Smooth muscle cell (in vitro differentiated cells): ENCODE data around the gene SH2D1A. TPM values are rescaled to one million over a fixed set of nuclear protein-coding genes. Genes with fewer than 3 reads are reported as not detected.

Experiments
- DNase-seq: peaks from one replicate; lab custom pipeline; 2025; ENCODE audit not compliant: unreplicated experiment; lab: John Stamatoyannopoulos, UW
- H2AFZ ChIP-seq: fragments of 200-600 bp; sonication (generic); 2 replicates; pipeline ENCODE4 v1.6.0; 2016; ENCODE audit warnings: antibody characterized with exemption, low read depth, mild to moderate bottlenecking
- H3F3A ChIP-seq: fragments of 200-600 bp; sonication (generic); 2 replicates; pipeline ENCODE4 v1.6.0; 2017; ENCODE audit warnings: antibody characterized with exemption, low read depth
- H3K27ac ChIP-seq: fragments of 200-600 bp; sonication (generic); 2 replicates; pipeline ENCODE4 v1.5.1; 2016; ENCODE audit warnings: low read depth, mild to moderate bottlenecking
- H3K27me3 ChIP-seq: fragments of 200-600 bp; sonication (generic); 2 replicates; pipeline ENCODE4 v1.6.1; 2016; ENCODE audit warnings: low read depth, mild to moderate bottlenecking
- H3K36me3 ChIP-seq: fragments of 200-600 bp; sonication (generic); 2 replicates; pipeline ENCODE4 v1.5.1; 2016; ENCODE audit warnings: low read depth
- H3K4me1 ChIP-seq: fragments of 200-600 bp; sonication (generic); 2 replicates; pipeline ENCODE4 v1.5.1; 2016; ENCODE audit warnings: low read depth
- H3K4me2 ChIP-seq: fragments of 200-600 bp; sonication (generic); 2 replicates; pipeline ENCODE4 v1.6.0; 2016; ENCODE audit warnings: mild to moderate bottlenecking
- H3K4me3 ChIP-seq: fragments of 200-600 bp; sonication (generic); 2 replicates; pipeline ENCODE4 v1.5.1; 2016; ENCODE audit warnings: mild to moderate bottlenecking
- H3K79me2 ChIP-seq: fragments of 200-600 bp; sonication (generic); 2 replicates; pipeline ENCODE4 v1.6.0; 2016; ENCODE audit warnings: low read depth, mild to moderate bottlenecking
- H3K9ac ChIP-seq: fragments of 200-600 bp; sonication (generic); 2 replicates; pipeline ENCODE4 v1.6.0; 2016; ENCODE audit warnings: low read depth
- H3K9me3 ChIP-seq: fragments of 200-600 bp; sonication (generic); replicated peaks from 2 replicates; pipeline ENCODE4 v1.5.1; 2016; ENCODE audit warnings: low read depth
- H4K20me1 ChIP-seq: fragments of 200-600 bp; sonication (generic); 2 replicates; pipeline ENCODE4 v1.6.0; 2016; ENCODE audit warnings: low read depth
- CTCF ChIP-seq: fragments of 200-600 bp; sonication (generic); IDR thresholded peaks from 2 replicates; pipeline ENCODE4 v1.5.1; 2017; ENCODE audit warnings: borderline replicate concordance, mild to moderate bottlenecking, antibody characterized with exemption; ENCODE audit not compliant: insufficient read depth, poor library complexity, severe bottlenecking
- WGBS: methylation state at CpG from one replicate; pipeline ENCODE4 v1.1.7; 2016; ENCODE audit warnings: low lambda C conversion rate; 5-methylcytosine and 5-hydroxymethylcytosine counted together
- polyA plus RNA-seq: library from polyadenylated mRNA; unstranded; fragments of >200 nt; fragmentation: Nextera tagmentation; extraction: Ambion mirVana; gene quantifications from 2 replicates; pipeline ENCODE4 v1.2.1, GENCODE V29; 2016
- total RNA-seq: library from RNA; depleted of rRNA; stranded (reverse); fragments of >200 nt; gene quantifications from 2 replicates; pipeline ENCODE4 v1.2.3, GENCODE V29; 2014

SH2D1A gene
- total and polyA plus RNA-seq, 2 experiments from 2014 or later, result not detected

- no peaks in the 10 kb centered on the region for H3K36me3 ChIP-seq
- H3K4me3 ChIP-seq, result no peak overlapping the region
- no peak for TF ChIP-seq CTCF
- no peak for DNase-seq
- no peak overlapping the region for H3K27ac ChIP-seq
- H3K4me2 ChIP-seq, result no peak overlapping the region
- no peak overlapping the region for H2AFZ ChIP-seq
- H3F3A ChIP-seq, result no peaks in the 10 kb centered on the region
- H4K20me1 ChIP-seq, result no peaks in the 10 kb centered on the region
- no peaks in the 10 kb centered on the region for H3K27me3 ChIP-seq
- H3K9ac ChIP-seq, result no peak overlapping the region
- 82% methylated on average over 6 of the region's 6 CpGs for WGBS
- no peaks in the 10 kb centered on the region for H3K79me2 ChIP-seq
- H3K4me1 ChIP-seq, result no peaks in the 10 kb centered on the region
- no peaks in the 10 kb centered on the region for H3K9me3 ChIP-seq
Measured at GRCh38 chrX:124338733-124339514, 7.4 kb upstream of the SH2D1A start.

GRCh38 chrX:124341396-124342132 lies 4.8 kb upstream of the SH2D1A start:
- Histone ChIP-seq H3K36me3 (no peaks in the 10 kb centered on the region), H3K4me3 (no peak overlapping the region), H2AFZ (no peak overlapping the region), H3K4me2 (no peak overlapping the region), H3K79me2 (no peaks in the 10 kb centered on the region), H3K4me1 (no peaks in the 10 kb centered on the region), H3K27ac (no peak overlapping the region), H3K9me3 (no peaks in the 10 kb centered on the region), H3K9ac (no peak overlapping the region), H4K20me1 (no peaks in the 10 kb centered on the region), H3K27me3 (no peaks in the 10 kb centered on the region), H3F3A (no peaks in the 10 kb centered on the region)
- TF ChIP-seq CTCF, result no peak
- DNase-seq, result no peak
- WGBS, result 82% methylated on average over 7 of the region's 7 CpGs

GRCh38 chrX:124342174-124342867 lies 4.0 kb upstream of the SH2D1A start:
- H3K4me1 ChIP-seq, result no peaks in the 10 kb centered on the region
- DNase-seq, result no peak
- no peaks in the 10 kb centered on the region for H3K79me2 ChIP-seq
- no peak overlapping the region for H3K4me2 ChIP-seq
- WGBS, result 68% methylated on average over 7 of the region's 7 CpGs
- no peaks in the 10 kb centered on the region for H3K9me3 ChIP-seq
- H3K27me3 ChIP-seq, result no peaks in the 10 kb centered on the region
- no peaks in the 10 kb centered on the region for H4K20me1 ChIP-seq
- no peak overlapping the region for H3K27ac ChIP-seq
- no peaks in the 10 kb centered on the region for H3K36me3 ChIP-seq
- H2AFZ ChIP-seq, result no peak overlapping the region
- H3K4me3 ChIP-seq, result no peak overlapping the region
- no peak overlapping the region for H3K9ac ChIP-seq
- H3F3A ChIP-seq, result no peaks in the 10 kb centered on the region
- no peak for TF ChIP-seq CTCF
